Stimulated activated CD4-positive, alpha-beta T cell treated with anti-CD3 and anti-CD28 coated beads, TNF-alpha, amount 100 ng/mL, for 24 hours (primary cell): ENCODE results near the gene DIAPH3.
"Not testable (repeated sequence)": the region's sequence is repeated elsewhere in the genome, so short reads cannot be mapped to it uniquely, and the experiment has no call there.

Source experiments
- DNase-seq, 3 experiments: peaks; one replicate each; pipeline ENCODE4 v3.0.0-alpha.2; 2020; ENCODE audit warnings: low read depth in 3 of 3

The DIAPH3 gene, protein sequence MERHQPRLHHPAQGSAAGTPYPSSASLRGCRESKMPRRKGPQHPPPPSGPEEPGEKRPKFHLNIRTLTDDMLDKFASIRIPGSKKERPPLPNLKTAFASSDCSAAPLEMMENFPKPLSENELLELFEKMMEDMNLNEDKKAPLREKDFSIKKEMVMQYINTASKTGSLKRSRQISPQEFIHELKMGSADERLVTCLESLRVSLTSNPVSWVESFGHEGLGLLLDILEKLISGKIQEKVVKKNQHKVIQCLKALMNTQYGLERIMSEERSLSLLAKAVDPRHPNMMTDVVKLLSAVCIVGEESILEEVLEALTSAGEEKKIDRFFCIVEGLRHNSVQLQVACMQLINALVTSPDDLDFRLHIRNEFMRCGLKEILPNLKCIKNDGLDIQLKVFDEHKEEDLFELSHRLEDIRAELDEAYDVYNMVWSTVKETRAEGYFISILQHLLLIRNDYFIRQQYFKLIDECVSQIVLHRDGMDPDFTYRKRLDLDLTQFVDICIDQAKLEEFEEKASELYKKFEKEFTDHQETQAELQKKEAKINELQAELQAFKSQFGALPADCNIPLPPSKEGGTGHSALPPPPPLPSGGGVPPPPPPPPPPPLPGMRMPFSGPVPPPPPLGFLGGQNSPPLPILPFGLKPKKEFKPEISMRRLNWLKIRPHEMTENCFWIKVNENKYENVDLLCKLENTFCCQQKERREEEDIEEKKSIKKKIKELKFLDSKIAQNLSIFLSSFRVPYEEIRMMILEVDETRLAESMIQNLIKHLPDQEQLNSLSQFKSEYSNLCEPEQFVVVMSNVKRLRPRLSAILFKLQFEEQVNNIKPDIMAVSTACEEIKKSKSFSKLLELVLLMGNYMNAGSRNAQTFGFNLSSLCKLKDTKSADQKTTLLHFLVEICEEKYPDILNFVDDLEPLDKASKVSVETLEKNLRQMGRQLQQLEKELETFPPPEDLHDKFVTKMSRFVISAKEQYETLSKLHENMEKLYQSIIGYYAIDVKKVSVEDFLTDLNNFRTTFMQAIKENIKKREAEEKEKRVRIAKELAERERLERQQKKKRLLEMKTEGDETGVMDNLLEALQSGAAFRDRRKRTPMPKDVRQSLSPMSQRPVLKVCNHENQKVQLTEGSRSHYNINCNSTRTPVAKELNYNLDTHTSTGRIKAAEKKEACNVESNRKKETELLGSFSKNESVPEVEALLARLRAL

DNA sequence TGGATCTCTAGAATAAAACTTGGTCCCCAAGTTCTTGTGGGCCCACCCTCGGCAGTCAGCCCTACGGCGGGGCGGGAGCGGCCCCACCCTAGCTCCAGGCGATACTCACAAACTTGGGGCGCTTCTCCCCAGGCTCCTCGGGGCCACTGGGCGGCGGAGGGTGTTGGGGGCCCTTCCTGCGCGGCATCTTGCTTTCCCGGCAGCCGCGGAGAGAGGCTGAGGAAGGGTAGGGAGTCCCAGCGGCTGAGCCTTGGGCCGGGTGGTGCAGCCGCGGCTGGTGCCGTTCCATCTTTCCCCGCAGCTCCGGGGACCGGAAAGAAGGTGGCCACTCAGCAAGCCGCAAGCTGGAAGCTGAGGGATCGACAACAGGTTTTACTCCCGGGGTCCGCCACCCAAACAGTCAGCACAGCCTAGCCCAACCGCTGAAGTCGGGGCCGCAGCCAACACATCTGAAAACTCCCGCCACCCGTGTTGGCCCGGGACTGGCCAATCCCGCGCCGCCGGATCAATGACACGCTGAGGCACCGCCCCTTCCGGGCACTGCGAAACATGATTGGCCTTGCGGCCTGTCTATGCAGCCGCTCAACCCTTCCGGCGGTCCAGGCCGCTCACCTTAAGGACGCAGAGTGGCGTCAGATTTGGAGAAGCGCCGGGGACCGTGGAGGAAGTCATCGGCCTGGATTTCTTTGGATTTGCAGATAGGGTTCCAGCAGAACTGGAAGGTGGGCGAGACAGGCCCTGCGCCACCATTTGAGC is at the start of gene DIAPH3:
TSS of gene DIAPH3 (minus strand) at position 451 of the 756 bp plus-strand sequence. CDS start at position 289, 162 bp downstream.
- DNase-seq: peak; percentile 90 to 95 (median 90)

GRCh38 chr13:60213236-60213744 is 49.6 kb upstream of the DIAPH3 start:
- no peak for DNase-seq

DNA sequence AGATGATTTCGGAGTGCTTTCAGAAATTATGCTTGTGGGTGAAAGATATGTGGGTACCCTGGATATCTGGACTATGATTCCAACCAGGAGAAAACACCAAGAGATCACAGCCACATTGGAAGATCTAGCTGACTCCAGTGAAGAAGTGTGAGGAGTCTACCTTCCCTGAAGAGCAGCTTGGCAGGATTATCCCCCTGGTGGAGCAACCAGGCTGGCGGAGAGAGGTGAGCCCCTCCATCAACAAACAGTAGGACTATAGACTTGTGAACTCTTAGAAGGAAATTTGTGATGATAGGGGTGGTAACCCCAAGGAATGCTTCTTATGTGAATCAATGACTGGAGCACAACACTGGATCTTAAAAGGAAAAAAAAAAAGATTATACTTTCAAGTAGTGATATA is 47.8 kb upstream of the DIAPH3 start:
- DNase-seq: no peak

- no peak for DNase-seq
Observed at GRCh38 chr13:60210510-60211330, 47.0 kb upstream of the DIAPH3 start.

DNA sequence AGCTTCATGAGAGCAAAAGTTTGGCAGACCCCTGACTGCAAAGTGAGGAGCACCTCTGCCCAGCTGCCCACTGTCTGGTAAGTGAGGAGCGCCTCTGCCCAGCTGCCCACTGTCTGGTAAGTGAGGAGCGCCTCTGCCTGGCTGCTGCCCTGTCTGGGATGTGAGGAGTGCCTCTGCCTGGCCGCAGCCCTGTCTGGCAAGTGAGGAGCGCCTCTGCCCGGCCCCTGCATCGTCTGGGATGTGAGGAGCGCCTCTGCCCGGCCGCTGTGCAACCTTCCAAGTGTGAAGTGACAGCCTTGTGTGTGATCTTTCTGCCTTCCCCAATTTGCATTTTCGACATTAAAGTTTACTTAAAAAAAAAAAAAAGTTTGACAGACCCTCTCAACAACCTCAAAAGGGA is 41.8 kb upstream of the DIAPH3 start:
- DNase-seq: not testable (repeated sequence)

GRCh38 chr13:60201286-60201685 is 37.6 kb upstream of the DIAPH3 start:
- DNase-seq: no peak

DNA sequence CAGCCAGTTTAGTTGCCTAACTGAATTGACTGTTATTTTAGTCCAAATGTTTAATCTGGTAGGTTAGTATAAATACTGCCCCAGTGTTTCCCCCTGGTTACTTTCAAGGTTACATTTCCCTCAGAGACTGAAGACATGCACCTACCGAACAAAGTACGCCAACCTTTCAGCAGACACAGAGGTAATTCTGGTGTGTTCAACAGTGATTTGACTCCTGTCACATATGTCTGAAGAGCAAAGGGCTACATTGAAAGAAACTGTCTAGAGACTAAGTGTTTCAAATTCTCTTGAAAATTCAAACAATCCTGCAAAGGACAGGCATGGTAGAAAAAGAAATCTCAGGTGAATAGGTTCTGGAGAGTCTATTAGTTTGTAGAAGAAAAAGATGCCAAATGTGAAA is 32.2 kb upstream of the DIAPH3 start:
- DNase-seq: not testable (repeated sequence)

GRCh38 chr13:60182907-60183306 is 19.2 kb upstream of the DIAPH3 start:
- DNase-seq: no peak

- DNase-seq: no peak
Observed at GRCh38 chr13:60178327-60178726, 14.6 kb upstream of the DIAPH3 start.

- no peak for DNase-seq
Observed at GRCh38 chr13:60175571-60175970, 11.8 kb upstream of the DIAPH3 start.

- DNase-seq: no peak
Observed at GRCh38 chr13:60174113-60174512, 10.4 kb upstream of the DIAPH3 start.

DNA sequence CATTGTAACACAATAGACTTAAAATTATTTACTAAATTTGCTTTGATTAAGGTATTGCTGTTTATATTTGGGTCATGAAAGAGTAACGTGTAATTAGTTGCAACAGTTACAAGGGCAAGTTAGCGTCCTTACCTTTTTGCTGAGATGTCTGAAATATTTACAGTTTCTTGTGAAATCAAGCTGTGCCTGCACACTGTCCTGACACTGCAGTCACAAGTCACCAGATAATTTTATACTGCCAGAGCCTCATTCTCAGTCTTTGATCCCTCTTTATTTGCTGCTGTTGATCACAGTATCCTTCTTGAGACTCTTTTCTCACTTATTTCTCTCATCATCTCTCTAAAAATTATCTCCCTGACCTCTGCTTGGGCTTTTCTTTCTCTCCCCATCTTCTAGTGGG is 8.4 kb upstream of the DIAPH3 start:
- DNase-seq: no peak

- DNase-seq: no peak
Observed at GRCh38 chr13:60170414-60170813, 6.7 kb upstream of the DIAPH3 start.

DNA sequence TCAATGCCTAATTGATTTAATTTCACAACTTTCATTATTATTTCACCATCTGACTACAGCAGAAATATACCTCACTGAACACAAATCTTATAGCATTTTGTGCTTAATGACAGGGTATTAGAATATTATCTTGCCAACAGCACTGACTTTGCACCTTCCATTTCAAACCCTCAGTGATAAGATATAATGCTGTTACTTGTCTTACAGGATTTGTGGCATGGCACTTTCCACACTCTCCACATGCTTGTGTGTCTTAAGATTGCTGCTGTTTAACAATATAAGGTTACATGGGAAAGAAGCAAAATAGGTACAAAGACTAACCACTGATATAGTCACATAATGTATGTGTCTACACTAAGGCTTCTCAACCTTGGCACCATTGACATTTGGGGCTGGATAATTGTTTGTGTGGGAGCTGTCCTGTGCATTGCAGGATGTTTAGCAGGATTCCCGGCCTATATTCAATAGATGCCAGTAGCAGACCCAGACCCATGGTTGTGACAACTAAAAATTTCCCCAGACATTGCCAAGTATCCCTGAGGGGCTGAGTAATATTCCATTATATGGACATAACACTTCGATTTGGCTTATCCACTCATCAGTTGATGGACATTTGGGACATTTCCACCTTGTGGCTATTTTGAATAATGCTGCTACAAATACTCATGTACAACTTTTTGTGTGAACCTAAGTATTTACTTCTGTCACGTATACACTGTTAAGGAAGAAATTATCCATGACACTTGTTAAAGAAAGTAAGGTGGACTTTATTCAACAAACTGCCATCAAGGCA is 5.7 kb upstream of the DIAPH3 start:
- no peak for DNase-seq

- DNase-seq: no peak
Observed at GRCh38 chr13:60167121-60167520, 3.4 kb upstream of the DIAPH3 start.

DNA sequence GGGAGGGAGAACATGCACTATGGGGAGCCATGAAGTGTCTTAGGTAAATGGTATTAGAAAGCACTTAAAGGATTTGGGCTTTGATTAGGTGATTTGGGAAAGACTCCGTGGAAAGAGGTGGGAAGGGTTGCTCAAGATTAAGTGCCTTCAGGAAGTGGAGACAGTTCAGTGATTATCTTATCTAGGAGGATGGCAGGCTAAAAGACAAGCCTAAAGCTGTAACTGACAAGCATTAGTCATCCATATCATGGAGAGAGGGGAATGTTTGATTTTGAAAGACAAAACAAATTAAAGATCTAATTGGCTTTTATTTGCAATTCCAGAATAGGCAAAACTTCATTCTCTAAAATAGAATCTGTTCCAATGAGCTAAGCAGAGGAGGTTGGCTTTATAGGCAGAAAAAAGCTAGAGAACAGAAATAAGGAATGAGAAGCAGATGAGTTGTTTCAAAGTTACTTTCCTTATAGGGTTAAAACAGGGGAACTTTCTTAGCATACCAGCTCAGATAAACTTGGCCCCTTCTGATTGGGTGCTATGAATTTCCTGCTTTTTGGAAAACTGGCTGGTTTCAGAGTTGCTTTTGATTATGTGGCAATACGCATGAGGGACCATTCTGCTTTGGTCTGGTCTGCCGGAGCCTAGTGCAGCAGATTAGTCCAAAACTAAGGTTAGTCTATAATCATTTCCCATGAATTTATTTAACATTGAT is 1.8 kb upstream of the DIAPH3 start:
- no peak for DNase-seq

- no peak for DNase-seq
Observed at GRCh38 chr13:60164234-60164889, 634 bp upstream of the DIAPH3 start.

GRCh38 chr13:60162096-60162495 is 1.6 kb downstream of the DIAPH3 start:
- DNase-seq: no peak
